NOMO-1 treated with dmso at 0.1 percent for 144 hours (cell line): ENCODE measurements around the gene PCDHGB7.
A peak's percentile ranks its signal among the peaks of the same experiment; 100 is the strongest.
"Not testable (repeated sequence)": the region's sequence is repeated elsewhere in the genome, so short reads cannot be mapped to it uniquely, and the experiment has no call there.

Experiments used
- DNase-seq: peaks from one replicate; lab custom pipeline; 2025; ENCODE audit not compliant: unreplicated experiment; lab: John Stamatoyannopoulos, UW

The PCDHGB7 gene

DNA sequence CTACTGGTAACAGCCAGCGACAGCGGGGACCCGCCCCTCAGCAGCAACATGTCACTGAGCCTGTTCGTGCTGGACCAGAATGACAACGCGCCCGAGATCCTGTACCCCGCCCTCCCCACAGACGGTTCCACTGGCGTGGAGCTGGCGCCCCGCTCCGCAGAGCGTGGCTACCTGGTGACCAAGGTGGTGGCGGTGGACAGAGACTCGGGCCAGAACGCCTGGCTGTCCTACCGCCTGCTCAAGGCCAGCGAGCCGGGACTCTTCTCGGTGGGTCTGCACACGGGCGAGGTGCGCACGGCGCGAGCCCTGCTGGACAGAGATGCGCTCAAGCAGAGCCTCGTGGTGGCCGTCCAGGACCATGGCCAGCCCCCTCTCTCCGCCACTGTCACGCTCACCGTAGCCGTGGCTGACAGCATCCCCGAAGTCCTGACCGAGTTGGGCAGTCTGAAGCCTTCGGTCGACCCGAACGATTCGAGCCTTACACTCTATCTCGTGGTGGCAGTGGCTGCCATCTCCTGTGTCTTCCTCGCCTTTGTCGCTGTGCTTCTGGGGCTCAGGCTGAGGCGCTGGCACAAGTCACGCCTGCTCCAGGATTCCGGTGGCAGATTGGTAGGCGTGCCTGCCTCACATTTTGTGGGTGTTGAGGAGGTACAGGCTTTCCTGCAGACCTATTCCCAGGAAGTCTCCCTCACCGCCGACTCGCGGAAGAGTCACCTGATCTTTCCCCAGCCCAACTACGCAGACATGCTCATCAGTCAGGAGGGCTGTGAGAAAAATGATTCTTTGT, 22.9 kb upstream of the PCDHGB7 start:
- not testable (repeated sequence) for DNase-seq

DNA sequence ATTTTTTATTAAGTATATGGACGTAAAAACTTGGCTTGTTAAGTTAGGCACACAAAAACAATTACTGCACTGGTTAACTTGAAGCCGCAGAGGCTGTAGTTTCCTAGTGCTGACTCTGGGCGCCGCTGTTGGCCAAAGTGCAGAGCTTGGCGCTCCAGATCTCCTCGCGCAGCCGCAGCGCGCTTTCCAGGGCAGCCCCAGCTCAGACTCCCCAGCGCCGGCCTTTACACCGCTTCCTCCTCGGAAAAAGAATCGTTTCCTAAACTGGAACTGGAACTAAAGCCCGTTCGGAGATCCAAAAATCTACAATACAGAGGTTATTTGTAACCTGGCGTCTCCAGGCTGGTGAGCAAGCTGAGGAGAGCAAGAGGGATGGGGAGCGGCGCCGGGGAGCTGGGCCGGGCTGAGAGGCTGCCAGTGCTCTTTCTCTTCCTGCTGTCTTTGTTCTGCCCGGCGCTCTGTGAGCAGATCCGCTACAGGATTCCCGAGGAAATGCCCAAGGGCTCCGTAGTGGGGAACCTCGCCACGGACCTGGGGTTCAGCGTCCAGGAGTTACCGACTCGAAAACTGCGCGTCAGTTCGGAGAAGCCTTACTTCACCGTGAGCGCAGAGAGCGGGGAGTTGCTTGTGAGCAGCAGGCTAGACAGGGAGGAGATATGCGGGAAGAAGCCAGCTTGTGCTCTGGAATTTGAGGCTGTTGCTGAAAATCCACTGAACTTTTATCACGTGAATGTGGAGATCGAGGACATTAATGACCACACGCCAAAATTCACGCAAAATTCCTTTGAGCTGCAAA, 19.5 kb upstream of the PCDHGB7 start, which contains the start of gene PCDHGB5:
TSS of gene PCDHGB5 (plus strand) at position 192 of the 796 bp plus-strand sequence. CDS start at position 373, 181 bp downstream.
- DNase-seq, result not testable (repeated sequence)

DNA sequence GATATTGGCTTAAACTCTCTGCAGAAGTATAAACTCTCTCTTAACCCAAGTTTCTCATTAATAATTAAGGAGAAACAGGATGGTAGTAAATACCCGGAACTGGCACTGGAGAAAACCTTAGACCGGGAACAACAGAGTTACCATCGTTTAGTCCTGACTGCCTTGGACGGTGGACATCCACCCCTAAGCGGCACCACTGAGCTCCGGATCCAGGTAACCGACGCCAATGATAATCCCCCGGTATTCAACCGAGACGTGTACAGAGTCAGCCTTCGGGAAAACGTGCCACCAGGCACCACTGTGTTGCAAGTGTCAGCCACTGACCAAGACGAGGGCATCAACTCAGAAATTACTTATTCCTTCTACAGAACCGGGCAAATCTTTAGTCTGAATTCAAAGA, 18.9 kb upstream of the PCDHGB7 start:
- no peak for DNase-seq

DNA sequence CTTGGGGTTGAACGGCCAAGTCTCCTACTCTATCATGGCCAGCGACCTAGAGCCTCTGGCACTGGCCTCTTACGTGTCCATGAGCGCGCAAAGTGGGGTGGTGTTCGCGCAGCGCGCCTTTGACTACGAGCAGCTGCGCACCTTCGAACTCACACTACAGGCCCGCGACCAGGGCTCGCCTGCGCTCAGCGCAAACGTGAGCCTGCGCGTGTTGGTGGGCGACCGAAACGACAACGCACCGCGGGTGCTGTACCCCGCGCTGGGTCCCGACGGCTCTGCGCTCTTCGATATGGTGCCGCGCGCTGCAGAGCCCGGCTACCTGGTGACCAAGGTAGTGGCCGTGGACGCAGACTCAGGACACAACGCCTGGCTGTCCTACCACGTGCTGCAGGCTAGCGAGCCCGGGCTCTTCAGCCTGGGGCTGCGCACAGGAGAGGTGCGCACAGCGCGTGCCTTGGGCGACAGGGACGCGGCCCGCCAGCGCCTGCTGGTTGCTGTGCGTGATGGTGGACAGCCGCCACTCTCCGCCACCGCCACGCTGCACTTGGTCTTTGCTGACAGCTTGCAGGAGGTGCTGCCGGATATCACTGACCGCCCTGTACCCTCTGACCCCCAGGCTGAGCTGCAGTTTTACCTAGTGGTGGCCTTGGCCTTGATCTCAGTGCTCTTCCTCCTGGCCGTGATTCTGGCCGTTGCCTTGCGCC, 17.8 kb upstream of the PCDHGB7 start:
- no peak for DNase-seq

DNA sequence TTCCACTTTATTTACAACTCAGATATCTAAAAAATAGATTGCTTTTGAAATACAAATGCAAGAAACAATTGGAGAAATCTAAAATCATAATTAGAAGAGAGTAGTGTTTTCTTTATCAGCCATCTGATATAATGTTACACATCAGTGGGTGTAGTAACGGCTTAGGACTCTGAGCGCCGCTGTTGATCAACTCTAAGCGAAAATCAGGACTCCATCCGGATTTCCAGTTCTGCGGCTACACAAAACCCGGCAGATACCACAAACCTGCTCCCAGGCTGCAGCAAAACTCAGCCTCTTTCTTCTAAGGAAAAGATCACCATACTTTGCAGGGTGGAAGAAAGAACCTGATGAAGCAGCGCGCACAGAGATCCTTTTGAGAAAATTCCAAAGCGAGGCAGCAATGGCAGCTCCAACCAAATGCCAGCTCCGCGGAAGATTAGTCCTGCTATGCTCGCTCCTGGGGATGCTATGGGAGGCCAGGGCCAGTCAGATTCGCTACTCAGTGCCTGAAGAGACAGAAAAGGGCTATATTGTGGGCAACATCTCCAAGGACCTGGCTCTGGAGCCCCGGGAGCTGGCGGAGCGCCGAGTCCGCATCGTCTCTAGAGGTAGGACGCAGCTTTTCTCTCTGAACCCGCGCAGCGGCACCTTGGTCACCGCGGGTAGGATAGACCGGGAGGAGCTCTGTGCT, 14.8 kb upstream of the PCDHGB7 start, which contains the start of gene PCDHGA9:
TSS of gene PCDHGA9 (plus strand) at position 226 of the 691 bp plus-strand sequence. CDS start at position 401, 175 bp downstream.
- no peak for DNase-seq

DNA sequence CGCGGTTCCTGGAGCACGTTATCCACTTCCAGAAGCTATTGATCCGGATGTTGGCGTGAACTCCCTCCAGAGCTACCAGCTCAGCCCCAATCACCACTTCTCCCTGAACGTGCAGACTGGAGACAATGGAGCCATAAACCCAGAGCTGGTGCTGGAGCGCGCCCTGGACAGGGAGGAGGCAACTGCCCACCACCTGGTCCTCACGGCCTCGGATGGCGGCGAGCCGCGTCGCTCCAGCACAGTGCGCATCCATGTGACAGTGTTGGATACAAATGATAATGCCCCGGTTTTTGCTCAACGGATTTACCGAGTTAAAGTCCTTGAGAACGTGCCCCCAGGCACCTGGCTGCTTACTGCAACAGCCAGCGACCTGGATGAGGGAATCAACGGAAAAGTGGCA, 14.1 kb upstream of the PCDHGB7 start:
- DNase-seq, result no peak

DNA sequence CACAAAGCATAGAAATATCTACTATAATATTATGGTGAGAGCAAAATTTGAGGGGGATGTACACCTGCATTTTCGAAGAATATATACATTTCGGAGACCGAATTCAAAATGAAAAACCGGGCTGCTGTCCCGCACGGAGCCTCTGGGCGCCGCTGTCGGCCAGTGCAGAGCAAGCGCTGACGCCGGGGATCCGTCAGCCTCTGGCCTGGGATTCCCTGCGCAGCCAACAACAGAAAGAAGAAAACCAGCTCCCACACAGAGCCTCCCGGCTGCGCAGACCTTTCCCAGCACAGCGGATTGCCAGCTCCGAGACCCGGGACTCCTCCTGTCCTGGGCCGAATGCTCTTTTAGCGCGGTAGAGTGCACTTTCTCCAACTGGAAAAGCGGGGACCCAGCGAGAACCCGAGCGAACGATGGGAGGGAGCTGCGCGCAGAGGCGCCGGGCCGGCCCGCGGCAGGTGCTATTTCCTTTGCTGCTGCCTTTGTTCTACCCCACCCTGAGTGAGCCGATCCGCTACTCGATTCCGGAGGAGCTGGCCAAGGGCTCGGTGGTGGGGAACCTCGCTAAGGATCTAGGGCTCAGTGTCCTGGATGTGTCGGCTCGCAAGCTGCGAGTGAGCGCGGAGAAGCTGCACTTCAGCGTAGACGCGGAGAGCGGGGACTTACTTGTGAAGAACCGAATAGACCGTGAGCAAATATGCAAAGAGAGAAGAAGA, 9.5 kb upstream of the PCDHGB7 start, which contains the start of gene PCDHGB6:
TSS of gene PCDHGB6 (plus strand) at position 232 of the 716 bp plus-strand sequence. CDS start at position 414, 182 bp downstream.
- DNase-seq, result not testable (repeated sequence)

DNA sequence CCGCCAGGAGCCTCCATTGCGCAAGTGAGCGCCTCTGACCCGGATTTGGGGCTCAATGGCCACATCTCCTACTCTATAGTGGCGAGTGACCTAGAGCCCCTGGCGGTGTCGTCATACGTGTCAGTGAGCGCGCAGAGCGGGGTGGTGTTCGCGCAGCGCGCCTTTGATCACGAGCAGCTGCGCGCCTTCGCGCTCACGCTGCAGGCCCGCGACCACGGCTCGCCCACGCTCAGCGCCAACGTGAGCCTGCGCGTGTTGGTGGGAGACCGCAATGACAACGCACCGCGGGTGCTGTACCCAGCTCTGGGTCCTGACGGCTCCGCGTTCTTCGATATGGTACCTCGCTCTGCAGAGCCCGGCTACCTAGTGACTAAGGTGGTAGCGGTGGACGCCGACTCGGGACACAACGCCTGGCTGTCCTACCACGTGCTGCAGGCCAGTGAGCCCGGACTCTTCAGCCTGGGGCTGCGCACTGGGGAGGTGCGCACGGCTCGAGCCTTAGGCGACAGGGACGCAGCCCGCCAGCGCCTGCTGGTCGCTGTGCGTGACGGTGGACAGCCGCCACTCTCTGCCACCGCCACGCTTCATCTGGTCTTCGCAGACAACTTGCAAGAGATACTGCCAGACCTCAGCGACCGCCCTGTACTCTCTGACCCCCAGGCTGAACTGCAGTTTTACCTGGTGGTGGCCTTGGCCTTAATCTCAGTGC, 7.7 kb upstream of the PCDHGB7 start:
- no peak for DNase-seq

DNA sequence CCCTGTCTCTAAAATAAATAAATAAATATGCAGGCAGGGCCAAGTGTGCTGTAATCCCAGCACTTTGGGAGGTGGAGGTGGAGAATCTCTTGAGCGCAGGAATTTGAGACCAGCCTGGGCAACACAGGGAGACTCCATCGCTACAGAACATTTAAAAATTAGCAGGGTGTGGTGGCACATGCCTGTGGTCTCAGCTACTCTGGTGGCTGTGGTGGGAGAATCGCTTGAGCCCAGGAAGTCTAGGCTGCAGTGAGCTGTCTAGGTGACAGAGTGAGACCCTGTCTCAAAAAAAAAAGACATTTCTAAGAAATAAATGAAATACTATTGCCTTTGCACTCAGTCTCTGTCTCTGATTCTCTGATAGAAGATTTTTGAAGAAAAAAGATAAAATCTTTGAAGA, 5.9 kb upstream of the PCDHGB7 start:
- DNase-seq, result no peak

DNA sequence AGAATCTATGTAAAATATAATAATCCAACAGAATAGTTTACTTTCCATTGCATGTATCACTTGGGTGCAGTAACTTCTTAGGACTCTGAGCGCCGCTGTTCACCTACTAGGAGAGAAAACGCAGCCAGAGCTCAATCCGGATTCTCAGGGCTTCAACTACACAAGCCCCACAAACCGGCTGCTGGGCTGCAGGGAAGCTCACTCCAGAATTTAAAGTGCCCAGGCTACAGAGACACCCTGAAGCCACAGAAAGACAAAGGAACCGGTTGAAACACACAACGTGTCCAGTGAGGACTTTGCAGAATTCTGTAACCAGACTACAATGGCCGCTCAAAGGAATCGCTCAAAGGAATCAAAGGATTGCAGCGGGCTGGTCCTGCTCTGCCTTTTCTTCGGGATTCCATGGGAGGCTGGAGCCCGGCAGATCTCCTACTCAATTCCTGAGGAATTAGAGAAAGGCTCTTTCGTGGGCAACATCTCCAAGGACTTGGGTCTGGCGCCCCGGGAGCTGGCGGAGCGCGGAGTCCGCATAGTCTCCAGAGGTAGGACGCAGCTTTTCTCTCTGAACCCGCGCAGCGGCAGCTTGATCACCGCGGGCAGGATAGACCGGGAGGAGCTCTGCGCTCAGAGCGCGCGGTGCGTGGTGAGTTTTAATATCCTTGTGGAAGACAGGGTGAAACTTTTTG, 4.5 kb upstream of the PCDHGB7 start, which contains the start of gene PCDHGA10:
TSS of gene PCDHGA10 (plus strand) at position 134 of the 686 bp plus-strand sequence. CDS start at position 323, 189 bp downstream.
- peak; percentile 30 for DNase-seq

DNA sequence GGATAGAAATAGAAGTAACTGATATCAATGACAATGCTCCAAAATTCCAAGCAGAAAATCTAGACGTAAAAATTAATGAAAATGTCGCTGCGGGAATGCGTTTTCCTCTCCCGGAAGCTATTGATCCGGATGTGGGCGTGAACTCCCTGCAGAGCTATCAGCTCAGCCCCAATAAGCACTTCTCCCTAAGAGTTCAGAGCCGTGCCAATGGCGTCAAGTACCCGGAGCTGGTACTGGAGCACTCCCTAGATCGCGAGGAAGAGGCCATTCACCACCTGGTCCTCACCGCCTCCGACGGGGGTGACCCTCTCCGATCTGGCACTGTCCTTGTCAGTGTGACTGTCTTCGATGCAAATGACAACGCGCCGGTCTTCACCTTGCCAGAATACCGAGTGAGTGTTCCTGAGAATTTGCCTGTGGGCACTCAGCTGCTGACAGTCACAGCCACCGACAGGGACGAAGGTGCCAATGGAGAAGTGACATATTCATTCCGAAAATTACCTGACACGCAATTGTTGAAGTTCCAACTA, 3.9 kb upstream of the PCDHGB7 start:
- no peak for DNase-seq

DNA sequence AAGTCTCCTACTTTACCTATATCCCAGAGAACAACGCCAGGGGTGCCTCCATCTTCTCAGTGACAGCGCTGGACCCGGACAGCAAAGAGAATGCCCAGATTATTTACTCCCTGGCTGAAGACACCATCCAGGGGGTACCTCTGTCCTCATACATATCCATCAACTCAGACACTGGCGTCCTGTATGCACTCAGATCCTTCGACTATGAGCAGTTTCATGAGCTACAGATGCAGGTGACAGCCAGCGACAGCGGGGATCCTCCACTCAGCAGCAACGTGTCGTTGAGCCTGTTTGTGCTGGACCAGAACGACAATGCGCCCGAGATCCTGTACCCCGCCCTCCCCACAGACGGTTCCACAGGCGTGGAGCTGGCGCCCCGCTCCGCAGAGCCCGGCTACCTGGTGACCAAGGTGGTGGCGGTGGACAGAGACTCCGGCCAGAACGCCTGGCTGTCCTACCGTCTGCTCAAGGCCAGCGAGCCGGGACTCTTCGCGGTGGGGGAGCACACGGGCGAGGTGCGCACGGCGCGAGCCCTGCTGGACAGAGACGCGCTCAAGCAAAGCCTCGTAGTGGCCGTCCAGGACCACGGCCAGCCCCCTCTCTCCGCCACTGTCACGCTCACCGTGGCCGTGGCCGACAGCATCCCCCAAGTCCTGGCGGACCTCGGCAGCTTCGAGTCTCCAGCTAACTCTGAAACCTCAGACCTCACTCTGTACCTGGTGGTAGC, 2.8 kb upstream of the PCDHGB7 start:
- not testable (repeated sequence) for DNase-seq

DNA sequence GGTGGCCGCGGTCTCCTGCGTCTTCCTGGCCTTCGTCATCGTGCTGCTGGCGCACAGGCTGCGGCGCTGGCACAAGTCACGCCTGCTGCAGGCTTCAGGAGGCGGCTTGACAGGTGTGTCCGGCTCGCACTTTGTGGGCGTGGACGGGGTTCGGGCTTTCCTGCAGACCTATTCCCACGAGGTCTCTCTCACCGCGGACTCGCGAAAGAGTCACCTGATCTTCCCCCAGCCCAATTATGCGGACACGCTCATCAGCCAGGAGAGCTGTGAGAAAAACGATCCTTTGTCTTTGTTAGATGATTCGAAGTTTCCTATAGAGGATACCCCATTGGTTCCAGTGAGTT, 2.2 kb upstream of the PCDHGB7 start:
- DNase-seq, result not testable (repeated sequence)

DNA sequence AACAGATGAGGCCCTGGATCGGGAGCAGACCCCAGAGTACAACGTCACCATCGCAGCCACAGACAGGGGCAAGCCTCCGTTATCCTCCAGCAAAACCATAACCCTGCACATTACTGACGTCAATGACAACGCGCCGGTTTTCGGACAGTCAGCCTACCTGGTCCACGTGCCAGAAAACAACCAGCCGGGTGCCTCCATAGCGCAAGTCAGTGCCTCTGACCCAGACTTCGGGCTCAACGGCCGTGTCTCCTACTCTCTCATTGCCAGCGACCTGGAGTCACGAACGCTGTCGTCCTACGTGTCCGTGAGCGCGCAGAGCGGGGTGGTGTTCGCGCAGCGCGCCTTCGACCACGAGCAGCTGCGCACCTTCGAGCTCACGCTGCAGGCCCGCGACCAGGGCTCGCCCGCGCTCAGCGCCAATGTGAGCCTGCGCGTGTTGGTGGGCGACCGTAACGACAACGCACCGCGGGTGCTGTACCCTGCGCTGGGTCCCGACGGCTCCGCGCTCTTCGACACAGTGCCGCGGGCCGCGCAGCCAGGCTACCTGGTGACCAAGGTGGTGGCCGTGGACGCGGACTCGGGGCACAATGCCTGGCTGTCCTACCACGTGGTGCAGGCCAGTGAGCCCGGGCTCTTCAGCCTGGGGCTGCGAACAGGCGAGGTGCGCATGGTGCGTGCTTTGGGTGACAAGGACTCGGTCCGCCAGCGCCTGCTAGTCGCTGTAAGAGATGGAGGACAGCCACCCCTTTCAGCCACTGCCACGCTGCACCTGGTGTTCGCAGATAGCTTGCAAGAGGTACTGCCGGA, 1.8 kb downstream of the PCDHGB7 start:
- no peak for DNase-seq

DNA sequence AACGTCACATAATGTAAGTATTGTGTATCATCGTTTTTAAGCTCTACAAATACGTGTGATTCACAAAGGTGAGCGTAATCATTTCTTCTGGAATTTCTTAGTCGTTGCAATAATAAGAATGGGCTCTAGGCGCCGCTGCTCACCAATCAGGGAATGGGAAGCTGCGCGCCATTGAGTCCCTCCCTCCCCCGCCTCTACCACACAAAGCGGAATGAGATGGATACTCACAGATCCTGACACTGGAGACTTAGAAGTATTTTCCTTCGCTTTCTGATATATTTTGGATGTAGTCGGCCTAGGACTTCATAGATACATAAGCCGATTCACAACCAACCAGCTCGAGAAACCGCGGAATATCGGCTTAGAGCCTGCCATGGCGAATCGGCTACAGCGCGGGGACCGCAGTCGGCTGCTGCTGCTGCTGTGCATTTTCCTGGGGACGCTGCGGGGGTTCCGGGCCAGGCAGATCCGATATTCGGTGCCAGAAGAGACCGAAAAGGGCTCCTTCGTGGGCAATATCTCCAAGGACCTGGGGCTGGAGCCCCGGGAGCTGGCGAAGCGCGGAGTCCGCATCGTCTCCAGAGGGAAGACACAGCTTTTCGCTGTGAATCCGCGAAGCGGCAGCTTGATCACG, 3.5 kb downstream of the PCDHGB7 start, which contains the start of gene PCDHGA11:
TSS of gene PCDHGA11 (plus strand) at position 197 of the 634 bp plus-strand sequence. CDS start at position 374, 177 bp downstream.
- peak; percentile 20 for DNase-seq

DNA sequence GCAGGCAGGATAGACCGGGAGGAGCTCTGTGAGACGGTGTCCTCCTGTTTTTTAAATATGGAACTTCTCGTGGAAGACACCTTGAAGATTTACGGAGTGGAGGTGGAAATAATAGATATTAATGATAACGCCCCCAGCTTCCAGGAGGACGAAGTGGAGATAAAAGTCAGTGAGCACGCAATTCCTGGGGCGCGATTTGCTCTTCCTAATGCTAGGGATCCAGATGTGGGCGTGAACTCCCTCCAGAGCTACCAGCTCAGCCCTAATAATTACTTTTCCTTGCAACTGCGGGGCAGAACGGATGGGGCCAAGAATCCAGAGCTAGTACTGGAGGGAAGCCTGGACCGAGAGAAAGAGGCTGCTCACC, 4.0 kb downstream of the PCDHGB7 start:
- no peak for DNase-seq
